Measurements from ENCODE around the gene HSPG2.
A peak's percentile ranks its signal among the peaks of the same experiment; 100 is the strongest.
"Not testable (repeated sequence)": the region's sequence is repeated elsewhere in the genome, so short reads cannot be mapped to it uniquely, and the experiment has no call there.

The HSPG2 gene

GRCh38 chr1:21786640-21787039 is 150.5 kb downstream of the HSPG2 start:
- DNase-seq (ENCODE audit: low read depth, low spot score) = no peak

DNA sequence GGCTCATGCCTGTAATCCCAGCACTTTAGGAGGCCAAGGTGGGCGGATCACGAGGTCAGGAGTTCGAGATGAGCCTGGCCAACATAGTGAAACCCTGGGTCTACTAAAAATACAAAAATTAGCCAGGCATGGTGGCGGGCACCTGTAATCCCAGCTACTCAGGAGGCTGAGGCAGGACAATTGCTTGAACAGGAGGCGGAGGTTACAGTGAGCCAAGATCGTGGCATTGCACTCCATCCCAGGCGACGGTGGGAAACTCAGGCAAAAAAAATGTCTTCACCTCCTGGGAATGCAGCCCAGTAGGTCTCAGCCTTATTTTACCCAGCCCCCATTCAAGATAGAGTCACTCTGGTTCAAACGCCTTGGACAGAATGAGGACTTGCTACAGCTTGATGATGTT is 151.3 kb downstream of the HSPG2 start:
- not testable (repeated sequence) for DNase-seq (ENCODE audit: low read depth, low spot score)

DNA sequence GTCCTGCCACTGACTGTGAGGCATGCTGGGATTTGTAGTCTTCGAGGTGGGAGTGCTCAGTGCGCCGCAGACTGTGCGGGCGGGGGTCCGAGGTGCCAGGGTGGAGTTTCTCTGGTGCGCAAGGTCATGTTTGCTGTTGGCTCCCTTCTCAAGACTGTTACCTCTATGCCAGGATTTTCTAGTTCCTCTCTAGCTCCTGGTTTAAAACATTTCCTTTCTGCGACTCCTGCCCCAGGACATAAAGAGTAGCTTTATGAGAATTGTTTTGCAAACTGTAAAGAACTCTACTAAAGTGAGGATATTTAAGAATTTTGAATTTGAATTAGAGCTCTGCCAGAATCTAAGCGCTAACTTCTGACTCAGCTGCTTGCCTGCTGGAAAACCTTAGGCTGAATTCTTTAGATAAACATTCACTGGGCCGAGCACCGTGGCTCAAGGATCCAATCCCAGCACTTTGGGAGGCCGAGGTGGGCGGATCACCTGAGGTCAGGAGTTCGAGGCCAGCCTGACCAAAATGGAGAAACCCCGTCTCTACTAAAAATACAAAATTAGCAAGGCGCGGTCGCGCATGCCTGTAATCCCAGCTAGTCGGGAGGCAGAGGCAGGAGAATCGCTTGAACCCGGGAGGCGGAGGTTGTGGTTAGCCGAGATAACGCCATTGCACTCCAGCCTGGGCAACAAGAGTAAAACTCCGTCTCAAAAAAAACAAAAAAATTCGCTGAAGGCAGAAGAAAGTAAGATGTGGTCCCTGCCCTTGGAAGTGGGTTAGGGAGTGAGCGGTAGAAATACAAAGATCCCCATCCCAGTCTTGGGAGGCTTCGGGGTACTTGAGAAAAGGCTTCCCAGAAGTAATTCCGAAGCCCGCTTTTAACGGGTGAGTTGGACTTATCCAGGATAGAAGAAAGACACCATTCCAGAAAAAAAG is 153.2 kb downstream of the HSPG2 start:
- DNase-seq (ENCODE audit: low read depth, low spot score) = no peak

DNA sequence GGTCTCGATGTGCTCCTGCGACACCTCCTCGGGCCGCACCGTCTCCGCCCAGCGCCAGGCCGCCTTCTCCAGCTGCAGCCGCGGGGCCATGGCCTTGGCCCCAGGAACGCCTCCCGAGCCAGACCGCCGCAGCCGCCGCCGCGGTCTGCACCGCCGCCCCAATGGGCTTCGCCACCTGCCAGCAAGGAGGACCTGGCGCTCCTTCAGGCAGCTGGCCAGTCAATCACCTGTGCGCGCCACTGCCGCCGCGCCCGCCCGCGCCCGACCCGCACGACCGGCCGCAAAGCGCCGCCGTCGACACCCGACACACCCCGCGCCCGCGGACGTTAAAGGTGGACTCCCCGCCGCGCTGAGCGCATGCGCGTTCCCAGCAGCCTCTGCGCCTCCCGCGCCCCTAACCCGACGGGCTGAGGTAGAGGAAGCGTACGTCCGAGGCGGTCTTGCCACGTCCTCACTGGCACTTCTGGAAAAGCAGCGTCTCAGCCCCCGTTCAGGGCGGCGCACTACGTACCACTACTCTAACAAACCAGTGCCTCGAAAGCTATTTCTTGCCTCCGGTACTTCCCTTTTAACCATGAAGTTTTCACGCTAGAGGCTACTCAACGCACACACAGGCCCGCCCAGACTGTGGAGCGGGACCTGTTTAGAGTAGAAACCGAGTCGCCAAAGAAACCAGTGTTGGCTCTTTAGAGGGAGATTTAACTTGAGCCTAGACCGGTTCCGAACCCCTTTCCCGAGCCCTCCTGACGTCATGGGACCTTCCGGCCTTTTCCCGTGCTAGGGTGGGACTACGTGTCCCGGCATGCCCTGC is 154.0 kb downstream of the HSPG2 start, which contains the start of gene USP48:
USP48 (minus strand) TSS at position 282 of the 811 bp plus-strand sequence; CDS start at position 90, 192 bp downstream.
- DNase-seq (ENCODE audit: low read depth, low spot score) = peak; percentile 90

DNA sequence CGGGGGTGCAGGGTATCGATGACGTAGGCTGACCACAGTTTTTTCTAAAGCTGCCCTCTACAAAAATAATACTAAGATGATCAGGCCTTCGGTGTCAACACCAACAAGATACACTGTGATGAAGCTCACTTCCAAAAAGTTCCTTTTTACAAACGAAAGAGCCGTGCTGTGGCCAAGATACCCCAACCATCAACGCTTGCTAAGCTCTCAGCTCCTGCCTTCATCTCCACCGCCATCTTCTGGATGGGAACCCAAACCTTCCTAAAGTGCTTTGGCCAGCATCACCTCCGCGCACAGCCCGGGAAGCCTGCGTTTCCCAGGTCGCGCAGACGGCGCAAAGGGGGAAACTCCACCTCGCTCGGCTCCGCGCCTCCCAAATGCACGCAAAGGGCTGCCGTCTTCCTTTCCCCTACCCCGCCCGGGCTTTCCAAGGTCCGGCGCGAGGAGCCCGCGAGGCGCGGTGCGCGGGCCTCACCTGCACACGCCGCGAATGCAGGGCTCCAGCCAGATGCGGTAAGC is 154.7 kb downstream of the HSPG2 start:
- DNase-seq (ENCODE audit: low read depth, low spot score) = no peak

DNA sequence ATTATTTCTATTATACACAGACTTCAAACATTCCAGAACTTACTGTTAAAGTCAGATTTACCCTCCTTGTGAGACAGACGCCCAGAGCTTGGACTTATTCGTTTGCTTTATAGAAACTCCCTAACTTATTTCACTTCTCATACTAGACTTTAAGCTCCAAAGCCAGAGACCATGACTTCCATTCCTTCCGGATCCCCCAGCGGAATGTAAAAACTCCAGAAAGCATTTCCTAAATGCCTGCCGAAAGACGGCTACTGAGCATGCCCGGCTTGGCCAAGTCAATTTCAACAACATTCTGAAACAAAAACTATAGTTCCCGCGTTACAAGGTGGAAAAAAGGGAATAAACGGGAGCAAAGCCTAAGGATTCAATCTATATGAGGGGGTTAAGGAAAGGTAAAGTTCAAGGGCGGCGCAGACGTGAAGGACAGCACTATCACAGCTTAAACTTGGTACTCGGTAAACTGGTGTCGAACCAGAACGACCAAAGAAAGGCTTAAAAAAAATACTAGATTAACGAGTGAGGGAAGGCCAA is 155.2 kb downstream of the HSPG2 start:
- DNase-seq (ENCODE audit: low read depth, low spot score) = no peak

DNA sequence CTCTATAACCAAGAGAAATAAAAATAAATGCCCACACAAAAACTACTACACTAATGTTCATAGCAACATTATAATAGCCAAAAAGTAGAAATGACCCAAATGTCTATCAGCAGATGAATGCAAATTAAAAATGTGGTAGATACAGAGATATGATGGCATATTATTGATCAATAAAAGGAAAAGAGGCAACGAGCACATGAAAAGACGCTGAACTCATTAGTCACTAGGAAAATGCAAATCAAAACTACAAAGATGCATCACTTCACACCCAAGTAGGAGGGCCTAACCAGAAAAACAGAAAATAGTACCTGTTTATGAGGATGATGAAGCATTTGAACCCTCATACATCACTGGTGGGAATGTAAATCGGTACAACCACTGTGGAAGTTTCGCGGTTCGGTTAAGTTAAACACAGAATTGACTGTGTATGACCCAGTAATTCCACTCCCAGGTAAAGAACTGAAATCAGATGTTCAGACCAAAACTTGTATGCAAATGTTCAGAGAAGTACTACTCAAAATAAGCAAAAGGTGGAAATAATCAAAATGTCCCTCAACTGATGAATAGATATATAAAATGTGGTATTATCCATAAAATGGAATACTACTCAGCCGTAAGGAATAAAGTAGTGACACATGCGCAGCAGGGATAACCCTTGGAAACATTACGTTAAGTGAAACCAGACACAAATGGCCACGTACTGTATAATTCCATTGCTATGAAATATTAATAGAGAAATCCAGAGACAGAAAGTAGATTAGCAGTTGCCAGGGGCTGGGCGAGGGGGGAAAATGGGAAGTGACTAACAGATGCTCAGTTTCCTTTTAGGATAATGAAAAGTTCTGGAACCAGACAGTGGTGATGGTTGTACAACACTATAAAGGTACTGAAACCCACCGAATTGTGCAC is 157.2 kb downstream of the HSPG2 start:
- no peak for DNase-seq (ENCODE audit: low read depth, low spot score)

DNA sequence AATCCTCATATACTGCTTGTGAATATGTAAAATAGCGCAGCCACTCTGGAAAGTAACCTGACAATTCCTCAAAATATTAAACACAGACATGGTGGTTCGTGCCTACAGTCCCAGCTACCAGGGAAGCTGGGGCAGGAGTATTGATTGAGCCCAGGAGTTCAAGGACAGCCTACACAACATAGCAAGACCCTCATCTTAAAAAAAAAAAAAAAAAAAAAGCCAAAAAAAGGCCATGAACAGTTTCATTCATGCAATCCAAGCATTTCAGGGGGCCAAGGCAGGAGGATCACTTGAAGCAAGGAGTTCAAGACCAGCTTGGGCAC is 158.7 kb downstream of the HSPG2 start:
- no peak for DNase-seq (ENCODE audit: low read depth, low spot score)

DNA sequence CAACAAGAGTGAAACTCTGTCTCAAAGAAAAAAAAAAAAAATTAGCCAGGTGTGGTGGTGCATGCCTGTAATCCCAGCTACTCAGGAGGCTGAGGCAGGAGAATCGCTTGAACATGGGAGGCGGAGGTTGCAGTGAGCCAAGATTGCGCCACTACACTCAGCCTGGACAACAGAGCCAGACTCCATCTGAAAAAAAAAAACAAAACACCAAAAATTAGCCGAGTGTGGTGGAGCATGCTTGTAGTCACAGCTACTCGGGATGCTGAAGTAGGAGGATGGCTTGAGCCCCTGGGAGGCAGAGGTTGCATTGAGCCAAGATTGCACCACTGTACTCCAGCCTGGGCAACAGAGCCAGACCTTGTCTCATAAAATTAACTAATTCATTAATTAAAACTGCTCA is 160.2 kb downstream of the HSPG2 start:
- not testable (repeated sequence) for DNase-seq (ENCODE audit: low read depth, low spot score)

GRCh38 chr1:21775985-21776562 is 161.0 kb downstream of the HSPG2 start:
- no peak for DNase-seq (ENCODE audit: low read depth, low spot score)

DNA sequence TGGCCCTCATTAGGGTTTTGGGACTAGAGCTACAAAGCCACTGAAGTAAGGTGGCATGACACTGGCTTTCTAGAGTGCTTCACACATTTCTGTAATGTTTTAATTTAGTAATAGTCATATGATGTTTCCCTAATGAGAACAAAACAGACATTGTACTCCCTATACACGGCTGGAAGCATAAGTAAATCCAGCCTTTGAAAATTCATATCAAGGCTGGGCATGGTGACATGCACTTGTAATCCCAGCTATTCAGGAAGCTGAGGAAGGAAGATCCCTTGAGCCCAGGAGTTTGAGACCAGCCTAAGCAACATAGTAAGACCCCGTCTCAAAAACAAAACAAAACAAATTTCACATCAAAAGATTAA is 161.6 kb downstream of the HSPG2 start:
- DNase-seq (ENCODE audit: low read depth, low spot score) = no peak

DNA sequence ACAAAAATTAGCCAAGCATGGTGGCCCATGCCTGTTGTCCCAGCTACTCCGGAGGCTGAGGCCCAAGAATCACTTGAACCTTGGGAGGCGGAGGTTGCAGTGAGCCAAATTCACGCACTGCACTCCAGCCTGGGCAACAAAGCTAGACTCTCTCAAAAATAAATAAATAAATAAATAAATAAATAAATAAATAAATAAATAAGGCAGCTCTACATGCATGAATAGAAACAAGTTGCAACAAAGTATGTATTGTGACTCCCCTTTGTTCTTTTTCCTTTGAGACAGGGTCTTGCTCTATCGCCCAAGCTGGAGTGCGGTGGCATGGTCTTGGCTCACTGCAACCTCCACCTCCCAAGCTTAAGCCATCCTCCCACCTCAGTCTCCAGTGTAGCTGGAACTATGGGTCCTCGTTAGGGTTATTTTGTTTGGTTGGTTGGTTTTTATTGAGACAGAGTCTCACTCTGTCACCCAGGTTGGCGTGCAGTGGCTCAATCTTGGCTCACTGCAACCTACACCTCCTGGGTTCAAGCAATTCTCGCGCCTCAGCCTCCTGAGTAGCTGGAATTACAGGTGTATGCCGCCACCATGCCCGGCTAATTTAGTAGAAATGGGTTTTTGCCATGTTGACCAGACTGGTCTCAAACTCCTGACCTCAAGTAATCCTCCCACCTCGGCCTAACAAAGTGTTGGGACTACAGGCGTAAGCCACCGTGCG is 162.1 kb downstream of the HSPG2 start:
- no peak for DNase-seq (ENCODE audit: low read depth, low spot score)

DNA sequence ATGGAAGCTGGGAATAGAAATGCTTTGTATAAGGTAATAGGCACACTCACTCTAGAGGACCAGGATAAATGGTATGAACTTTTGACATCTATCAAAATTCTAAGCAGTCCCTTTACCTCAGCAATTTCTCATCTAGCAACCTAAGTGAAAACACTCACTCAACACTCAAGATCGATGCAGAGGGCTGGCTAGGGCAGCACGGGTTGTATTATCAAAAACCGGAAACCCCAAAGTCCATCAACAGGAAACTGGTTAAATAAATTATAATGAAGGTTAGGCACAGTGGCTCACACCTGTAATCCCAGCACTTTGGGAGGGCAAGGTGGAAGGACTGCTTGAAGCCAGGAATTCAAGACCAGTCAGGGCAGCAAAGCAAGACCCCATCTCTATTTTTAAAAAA is 163.5 kb downstream of the HSPG2 start:
- DNase-seq (ENCODE audit: low read depth, low spot score) = no peak
